ENCODE data around the gene MCUB.

Gene MCUB

GRCh38 chr4:109627361-109627760, 67.3 kb downstream of the MCUB start:
- DNase-seq (ENCODE audit: low spot score) (no peak), FAIRE-seq (no peak)

- no peak for FAIRE-seq
- no peak for DNase-seq (ENCODE audit: low spot score)
Measured at GRCh38 chr4:109629775-109630174, 69.7 kb downstream of the MCUB start.

- DNase-seq (ENCODE audit: low spot score) (no peak), FAIRE-seq (no peak)
Measured at GRCh38 chr4:109631532-109632108, 71.6 kb downstream of the MCUB start.

GRCh38 chr4:109640644-109641043, 80.6 kb downstream of the MCUB start:
- DNase-seq (ENCODE audit: low spot score) = no peak
- no peak for FAIRE-seq

GRCh38 chr4:109645874-109646710, 86.0 kb downstream of the MCUB start:
- FAIRE-seq (no peak), DNase-seq (ENCODE audit: low spot score) (no peak)

- DNase-seq (ENCODE audit: low spot score) = no peak
- FAIRE-seq = no peak
Measured at GRCh38 chr4:109648266-109648996, 88.4 kb downstream of the MCUB start.

- FAIRE-seq = no peak
- no peak for DNase-seq (ENCODE audit: low spot score)
Measured at GRCh38 chr4:109648997-109649575, 89.0 kb downstream of the MCUB start.

- DNase-seq (ENCODE audit: low spot score) (no peak), FAIRE-seq (no peak)
Measured at GRCh38 chr4:109649872-109650271, 89.8 kb downstream of the MCUB start.

- FAIRE-seq = peak; percentile 44
- peak; percentile 17 for DNase-seq (ENCODE audit: low spot score)
Measured at GRCh38 chr4:109655396-109655795, 95.3 kb downstream of the MCUB start.

- FAIRE-seq (no peak), DNase-seq (ENCODE audit: low spot score) (no peak)
Measured at GRCh38 chr4:109657854-109658418, 97.9 kb downstream of the MCUB start.

- DNase-seq (ENCODE audit: low spot score) (no peak), FAIRE-seq (no peak)
Measured at GRCh38 chr4:109658871-109659410, 98.9 kb downstream of the MCUB start.

- DNase-seq (ENCODE audit: low spot score) (no peak), FAIRE-seq (no peak)
Measured at GRCh38 chr4:109662116-109662515, 102.1 kb downstream of the MCUB start.

GRCh38 chr4:109662771-109663170, 102.7 kb downstream of the MCUB start:
- no peak for DNase-seq (ENCODE audit: low spot score)
- FAIRE-seq = no peak

- no peak for DNase-seq (ENCODE audit: low spot score)
- FAIRE-seq = no peak
Measured at GRCh38 chr4:109665783-109666485, 105.9 kb downstream of the MCUB start.

- FAIRE-seq (no peak), DNase-seq (ENCODE audit: low spot score) (no peak)
Measured at GRCh38 chr4:109671350-109671749, 111.3 kb downstream of the MCUB start.

- FAIRE-seq (no peak), DNase-seq (ENCODE audit: low spot score) (no peak)
Measured at GRCh38 chr4:109672169-109672930, 112.3 kb downstream of the MCUB start.

- DNase-seq (ENCODE audit: low spot score) (no peak), FAIRE-seq (no peak)
Measured at GRCh38 chr4:109673303-109673702, 113.3 kb downstream of the MCUB start.

- no peak for FAIRE-seq
- no peak for DNase-seq (ENCODE audit: low spot score)
Measured at GRCh38 chr4:109675181-109675580, 115.1 kb downstream of the MCUB start.

GRCh38 chr4:109675843-109676242, 115.8 kb downstream of the MCUB start:
- FAIRE-seq (no peak), DNase-seq (ENCODE audit: low spot score) (no peak)

GRCh38 chr4:109676886-109677285, 116.8 kb downstream of the MCUB start:
- DNase-seq (ENCODE audit: low spot score) (no peak), FAIRE-seq (no peak)
